ENCODE measurements around the gene TEX29.

- TF ChIP-seq CTCF (conservative IDR thresholded peaks at IDR 0.05; ENCODE audit: low read depth, low read length) = no peak
- no peak for TF ChIP-seq RAD21 (IDR thresholded peaks at IDR 0.05; ENCODE audit: low read length)
- no peak for TF ChIP-seq POLR2A (IDR thresholded peaks at IDR 0.05; ENCODE audit: low read depth, low read length)
- no peak for TF ChIP-seq ELK1 (IDR thresholded peaks at IDR 0.05; ENCODE audit: borderline replicate concordance, low read depth, low read length)
- no peak for TF ChIP-seq FOS (IDR thresholded peaks at IDR 0.05; ENCODE audit: low read depth, low read length)
- no peak for TF ChIP-seq USF2 (IDR thresholded peaks at IDR 0.05; ENCODE audit: low read depth, low read length)
- no peak for TF ChIP-seq CHD1 (IDR thresholded peaks at IDR 0.05; ENCODE audit: low read depth, low read length)
- no peak for TF ChIP-seq MAZ (IDR thresholded peaks at IDR 0.05; ENCODE audit: borderline replicate concordance, low read depth, low read length)
- TF ChIP-seq CEBPB (IDR thresholded peaks at IDR 0.05; ENCODE audit: low read depth, low read length) = no peak
Measured at GRCh38 chr13:111356795-111357194, 36.4 kb downstream of the TEX29 start.

Measured in IMR-90 (cell line).